Esophagus squamous epithelium (tissue), 5 donors: ENCODE results near the gene CKB. TPM values are rescaled to one million over a fixed set of nuclear protein-coding genes. Genes with fewer than 3 reads are reported as not detected.
"Not testable (repeated sequence)": the region's sequence is repeated elsewhere in the genome, so short reads cannot be mapped to it uniquely, and the experiment has no call there.

Source experiments
- DNase-seq: peaks from one replicate; lab custom pipeline; 2025; lab: John Stamatoyannopoulos, UW
- H3K27ac ChIP-seq, 4 donors: fragments of 200-600 bp; sonication (generic); one replicate each; pipeline ENCODE4 v1.5.1; 2016 to 2019; ENCODE audit warnings: mild to moderate bottlenecking in 1 of 4
- H3K27me3 ChIP-seq, 4 donors: fragments of 200-600 bp; sonication (generic); 1 replicate in 3 of 4; 2 replicates in 1 of 4; pipeline versions ENCODE4 v1.5.1 to v1.6.0; 2017 to 2021; ENCODE audit warnings: antibody characterized with exemption in 1 of 4
- H3K36me3 ChIP-seq, 3 donors: fragments of 200-600 bp; sonication (generic); one replicate each; pipeline ENCODE4 v1.5.1; 2016 to 2019
- H3K4me1 ChIP-seq, 3 donors: fragments of 200-600 bp; sonication (generic); one replicate each; pipeline ENCODE4 v1.5.1; 2017 to 2019
- H3K4me3 ChIP-seq, 4 donors: fragments of 200-600 bp; sonication (generic); 1 replicate in 3 of 4; 2 replicates in 1 of 4; pipeline ENCODE4 v1.5.1; 2016 to 2019; ENCODE audit warnings: mild to moderate bottlenecking in 2 of 4, moderate library complexity in 1 of 4
- H3K9me3 ChIP-seq, 3 donors: fragments of 200-600 bp; sonication (generic); one replicate each; pipeline ENCODE4 v1.5.1; 2016 to 2019
- POLR2A ChIP-seq, 4 donors: fragments of 450-650 bp; IDR thresholded peaks; one replicate each; pipeline ENCODE4 v1.6.1; 2017; ENCODE audit warnings: antibody characterized with exemption in 4 of 4, mild to moderate bottlenecking in 4 of 4, moderate library complexity in 3 of 4
- WGBS, 2 donors: methylation state at CpG; one replicate each; pipeline ENCODE4 v1.1.5; 2018; 5-methylcytosine and 5-hydroxymethylcytosine counted together
- intact Hi-C: fragments of 100-400 bp; cut with DNase I; formaldehyde crosslinking; loops from one replicate; pipeline ENCODE4 v1.15.0; 2022
- total RNA-seq, 4 donors: library from RNA; depleted of rRNA; stranded (reverse); fragments of >200 nt; gene quantifications; one replicate each; pipeline ENCODE4 v1.1.0, GENCODE V29; 2016
- TF ChIP-seq, protein P1 (sequence below), 6 experiments: fragments of 450-650 bp in 4 of 6; fragments of 200-600 bp in 2 of 6; sonication (generic) in 2 of 6; IDR thresholded peaks; one replicate each; pipeline ENCODE4 v1.5.1; 2016 to 2019; ENCODE audit warnings: antibody characterized with exemption in 6 of 6, mild to moderate bottlenecking in 4 of 6, moderate library complexity in 4 of 6
- donor health status: DM: yes; HTN: yes; CAD: no.

The CKB gene
- total RNA-seq, 4 donors from 2014 or later, result 27.2 to 204 (median 37.6) TPM

- DNase-seq, result no peak
- no peak overlapping the region for H3K4me3 ChIP-seq
- intact Hi-C loops, result no loop called here
- TF ChIP-seq POLR2A (IDR thresholded peaks at IDR 0.05), result no peak
- TF ChIP-seq, protein P1, sequence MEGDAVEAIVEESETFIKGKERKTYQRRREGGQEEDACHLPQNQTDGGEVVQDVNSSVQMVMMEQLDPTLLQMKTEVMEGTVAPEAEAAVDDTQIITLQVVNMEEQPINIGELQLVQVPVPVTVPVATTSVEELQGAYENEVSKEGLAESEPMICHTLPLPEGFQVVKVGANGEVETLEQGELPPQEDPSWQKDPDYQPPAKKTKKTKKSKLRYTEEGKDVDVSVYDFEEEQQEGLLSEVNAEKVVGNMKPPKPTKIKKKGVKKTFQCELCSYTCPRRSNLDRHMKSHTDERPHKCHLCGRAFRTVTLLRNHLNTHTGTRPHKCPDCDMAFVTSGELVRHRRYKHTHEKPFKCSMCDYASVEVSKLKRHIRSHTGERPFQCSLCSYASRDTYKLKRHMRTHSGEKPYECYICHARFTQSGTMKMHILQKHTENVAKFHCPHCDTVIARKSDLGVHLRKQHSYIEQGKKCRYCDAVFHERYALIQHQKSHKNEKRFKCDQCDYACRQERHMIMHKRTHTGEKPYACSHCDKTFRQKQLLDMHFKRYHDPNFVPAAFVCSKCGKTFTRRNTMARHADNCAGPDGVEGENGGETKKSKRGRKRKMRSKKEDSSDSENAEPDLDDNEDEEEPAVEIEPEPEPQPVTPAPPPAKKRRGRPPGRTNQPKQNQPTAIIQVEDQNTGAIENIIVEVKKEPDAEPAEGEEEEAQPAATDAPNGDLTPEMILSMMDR (IDR thresholded peaks at IDR 0.05), result no peak
- peaks cover 0 to 20% (median 0%) of the 10 kb centered on the region in 4 donors for H3K27me3 ChIP-seq
- peaks cover 35 to 73% (median 37%) of the 10 kb centered on the region in 3 donors for H3K4me1 ChIP-seq
- H3K9me3 ChIP-seq, result no peaks in the 10 kb centered on the region
- WGBS, 2 donors, result 40 to 70% methylated on average over 1 to 2 of the region's 8 CpGs
- peaks cover 0 to 13% (median 0%) of the 10 kb centered on the region in 3 donors for H3K36me3 ChIP-seq
- H3K27ac ChIP-seq, result peak overlapping the region in 1 of 4 donors; percentile 25
Measured at GRCh38 chr14:103526247-103526913, 3.8 kb upstream of the CKB start.

- H3K4me1 ChIP-seq, result peaks cover 39 to 73% (median 40%) of the 10 kb centered on the region in 3 donors
- H3K9me3 ChIP-seq, intact Hi-C loops, H3K4me3 ChIP-seq, DNase-seq, H3K36me3 ChIP-seq: not testable (repeated sequence)
- H3K27ac ChIP-seq, result peak overlapping the region in 1 of 4 donors; percentile 6
- H3K27me3 ChIP-seq, result peaks cover 0 to 28% (median 0%) of the 10 kb centered on the region in 4 donors
- 60 to 69% methylated on average over 8 to 9 of the region's 17 CpGs for WGBS, 2 donors
Measured at GRCh38 chr14:103525430-103526246, 3.0 kb upstream of the CKB start.

DNA sequence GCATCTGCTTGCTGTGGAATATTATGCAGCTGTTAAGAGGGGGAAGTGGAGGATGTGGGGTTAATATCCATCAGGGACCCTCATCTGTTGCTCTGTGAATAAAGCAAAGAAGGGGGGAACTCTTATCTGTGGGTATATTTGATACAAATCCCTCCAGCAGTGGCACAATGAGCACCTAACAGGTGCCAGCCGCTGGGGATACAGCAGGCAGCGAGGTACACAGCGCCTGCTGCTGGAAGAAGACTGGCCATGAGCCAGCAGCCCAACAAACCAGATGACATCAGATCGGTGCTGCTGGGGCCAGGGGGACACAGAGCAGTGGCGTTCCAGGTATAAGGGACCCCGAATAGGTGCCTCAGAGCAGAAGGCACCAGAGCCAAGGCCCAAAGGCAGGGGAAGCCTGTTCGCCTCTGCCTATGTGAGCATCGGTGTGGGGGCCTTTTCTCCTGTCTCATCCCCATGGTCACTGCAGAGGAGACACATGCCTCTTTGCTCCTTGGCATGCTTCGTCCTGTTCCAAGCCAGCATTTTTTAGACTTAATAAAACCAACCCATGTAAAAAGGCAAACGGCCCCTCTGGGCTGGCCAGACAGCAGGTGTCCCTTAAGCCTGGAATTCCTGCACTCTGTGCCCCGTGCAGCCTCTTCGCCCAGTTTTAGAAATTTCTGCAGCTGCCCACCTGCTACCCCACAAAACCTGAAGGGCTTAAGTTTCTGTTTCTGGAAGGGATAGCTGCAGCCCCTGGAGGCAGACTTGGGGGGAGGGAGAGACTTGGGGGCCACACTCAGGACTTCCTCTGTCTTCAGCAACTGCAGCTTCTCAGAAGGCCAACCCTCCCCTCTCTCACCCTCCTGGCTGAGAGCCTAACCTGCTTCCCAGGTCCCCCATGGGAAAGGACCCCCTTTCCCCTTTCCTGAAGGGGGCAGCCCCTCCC lies 1.6 kb upstream of the CKB start:
- DNase-seq, result no peak
- no peaks in the 10 kb centered on the region for H3K36me3 ChIP-seq
- WGBS, 2 donors, result 69 to 94% methylated on average over 6 to 11 of the region's 12 CpGs
- no peak overlapping the region for H3K27ac ChIP-seq
- peaks cover 39 to 73% (median 41%) of the 10 kb centered on the region in 3 donors for H3K4me1 ChIP-seq
- TF ChIP-seq, protein P1 (IDR thresholded peaks at IDR 0.05), result no peak
- TF ChIP-seq POLR2A (IDR thresholded peaks at IDR 0.05), result no peak
- peaks cover 0 to 30% (median 0%) of the 10 kb centered on the region in 4 donors for H3K27me3 ChIP-seq
- H3K4me3 ChIP-seq, result no peak overlapping the region
- intact Hi-C loops, result no loop called here
- no peaks in the 10 kb centered on the region for H3K9me3 ChIP-seq

- H3K27me3 ChIP-seq, result peaks cover 0 to 30% (median 0%) of the 10 kb centered on the region in 4 donors
- H3K36me3 ChIP-seq, result no peaks in the 10 kb centered on the region
- H3K9me3 ChIP-seq, result no peaks in the 10 kb centered on the region
- H3K27ac ChIP-seq, result peak overlapping the region in 1 of 4 donors; percentile 88
- WGBS, 2 donors, result 50 to 71% methylated on average over 8 to 10 of the region's 10 CpGs
- TF ChIP-seq POLR2A (IDR thresholded peaks at IDR 0.05), result no peak
- TF ChIP-seq, protein P1 (IDR thresholded peaks at IDR 0.05), result no peak
- H3K4me1 ChIP-seq, result peaks cover 45 to 74% (median 47%) of the 10 kb centered on the region in 3 donors
- intact Hi-C loops, result no loop called here
- H3K4me3 ChIP-seq, result peak overlapping the region in 2 of 4 donors; percentile 54 to 70
- no peak for DNase-seq
Measured at GRCh38 chr14:103523575-103523954, 935 bp upstream of the CKB start.

- intact Hi-C loops, result no loop called here
- Histone ChIP-seq H3K27ac (peak overlapping the region; percentile 79 to 93 (median 84)), H3K9me3 (no peaks in the 10 kb centered on the region), H3K4me1 (peaks cover 46 to 74% (median 52%) of the 10 kb centered on the region in 3 donors), H3K36me3 (no peaks in the 10 kb centered on the region), H3K27me3 (peaks cover 0 to 30% (median 0%) of the 10 kb centered on the region in 4 donors), H3K4me3 (peak overlapping the region; percentile 54 to 88 (median 62))
- TF ChIP-seq, protein P1 (IDR thresholded peaks at IDR 0.05), result no peak
- no peak for TF ChIP-seq POLR2A (IDR thresholded peaks at IDR 0.05)
- 0% methylated on average over 4 to 11 of the region's 74 CpGs for WGBS, 2 donors
- DNase-seq, result no peak
Measured at GRCh38 chr14:103521951-103522563, 573 bp downstream of the CKB start.
